Nephron (organoid): Measurements from ENCODE around the gene MYLIP.
A peak's percentile ranks its signal among the peaks of the same experiment; 100 is the strongest.

Experiments
- H3K27ac Mint-ChIP-seq, 3 experiments: 2 replicates each; pipeline ENCODE4 v1.8.0; 2020; ENCODE audit warnings: mixed read lengths in 3 of 3, mild to moderate bottlenecking in 2 of 3, moderate library complexity in 1 of 3
- H3K27me3 Mint-ChIP-seq: 2 replicates; pipeline ENCODE4 v1.8.0; 2021; ENCODE audit warnings: low read depth, mild to moderate bottlenecking, moderate library complexity, mixed read lengths
- H3K36me3 Mint-ChIP-seq: 2 replicates; pipeline ENCODE4 v1.8.0; 2020; ENCODE audit warnings: low read depth, mixed read lengths
- H3K4me1 Mint-ChIP-seq: 2 replicates; pipeline ENCODE4 v1.8.0; 2020; ENCODE audit warnings: mixed read lengths
- H3K4me3 Mint-ChIP-seq, 3 experiments: 2 replicates each; pipeline ENCODE4 v1.8.0; 2020; ENCODE audit warnings: mild to moderate bottlenecking in 3 of 3, mixed read lengths in 3 of 3, moderate library complexity in 2 of 3
- H3K9me3 Mint-ChIP-seq: 2 replicates; pipeline ENCODE4 v1.8.0; 2020; ENCODE audit warnings: mixed read lengths
- CTCF ChIP-seq, 3 experiments: fragments of 200-600 bp; sonication (generic); IDR thresholded peaks; one replicate each; pipeline ENCODE4 v1.5.0; 2021; ENCODE audit warnings: antibody characterized with exemption in 3 of 3; ENCODE audit not compliant: unreplicated experiment in 3 of 3

The MYLIP gene

GRCh38 chr6:16163066-16163465, 34.2 kb downstream of the MYLIP start:
- H3K4me3 Mint-ChIP-seq = no peak overlapping the region
- TF ChIP-seq CTCF (IDR thresholded peaks at IDR 0.05; ENCODE audit: unreplicated experiment in 3 of 3) = no peak
- H3K9me3 Mint-ChIP-seq = no peaks in the 10 kb centered on the region
- no peaks in the 10 kb centered on the region for H3K27me3 Mint-ChIP-seq
- no peaks in the 10 kb centered on the region for H3K36me3 Mint-ChIP-seq
- no peak overlapping the region for H3K27ac Mint-ChIP-seq
- H3K4me1 Mint-ChIP-seq = peaks cover 20% of the 10 kb centered on the region

- Mint-ChIP-seq H3K36me3 (no peaks in the 10 kb centered on the region), H3K27ac (no peak overlapping the region), H3K4me1 (peaks cover 25% of the 10 kb centered on the region), H3K27me3 (no peaks in the 10 kb centered on the region), H3K9me3 (no peaks in the 10 kb centered on the region), H3K4me3 (no peak overlapping the region)
- TF ChIP-seq CTCF (IDR thresholded peaks at IDR 0.05; ENCODE audit: unreplicated experiment in 3 of 3) = no peak
Observed at GRCh38 chr6:16163535-16164300, 34.8 kb downstream of the MYLIP start.

GRCh38 chr6:16165641-16166040, 36.8 kb downstream of the MYLIP start:
- H3K4me1 Mint-ChIP-seq = peaks cover 29% of the 10 kb centered on the region
- TF ChIP-seq CTCF (IDR thresholded peaks at IDR 0.05; ENCODE audit: unreplicated experiment in 3 of 3) = no peak
- no peak overlapping the region for H3K4me3 Mint-ChIP-seq
- H3K36me3 Mint-ChIP-seq = no peaks in the 10 kb centered on the region
- no peaks in the 10 kb centered on the region for H3K27me3 Mint-ChIP-seq
- no peaks in the 10 kb centered on the region for H3K9me3 Mint-ChIP-seq
- H3K27ac Mint-ChIP-seq = peak overlapping the region; percentile 48 to 87 (median 83)

- Mint-ChIP-seq H3K27me3 (no peaks in the 10 kb centered on the region), H3K4me3 (no peak overlapping the region), H3K36me3 (no peaks in the 10 kb centered on the region), H3K27ac (peak overlapping the region; percentile 83 to 87 (median 83)), H3K9me3 (no peaks in the 10 kb centered on the region), H3K4me1 (peaks cover 29% of the 10 kb centered on the region)
- TF ChIP-seq CTCF (IDR thresholded peaks at IDR 0.05; ENCODE audit: unreplicated experiment in 3 of 3) = no peak
Observed at GRCh38 chr6:16166871-16167608, 38.2 kb downstream of the MYLIP start.

GRCh38 chr6:16168121-16168520, 39.2 kb downstream of the MYLIP start:
- Mint-ChIP-seq H3K4me3 (no peak overlapping the region), H3K27ac (peak overlapping the region; percentile 9 to 87 (median 83)), H3K36me3 (no peaks in the 10 kb centered on the region), H3K9me3 (no peaks in the 10 kb centered on the region), H3K4me1 (peaks cover 29% of the 10 kb centered on the region), H3K27me3 (peaks cover 4% of the 10 kb centered on the region)
- TF ChIP-seq CTCF (IDR thresholded peaks at IDR 0.05; ENCODE audit: unreplicated experiment in 3 of 3) = no peak
